Stimulated activated effector memory CD8-positive, alpha-beta T cell treated with anti-CD3 and anti-CD28 coated beads, Interleukin-12 subunit alpha, Interleukin-12 subunit beta, amount 100 ng/mL, for 72 hours (primary cell): ENCODE results near the gene HEYL.

Experiments
- ATAC-seq: fragments of 150-1000 bp; cut with Tn5 transposase; 2 replicates; pipeline ENCODE4 v1.10.0; 2021
- DNase-seq, 2 donors: peaks; one replicate each; pipeline ENCODE4 v3.0.0; 2021 to 2022; ENCODE audit warnings: low spot score in 2 of 2
- H3K27ac Mint-ChIP-seq: one replicate; pipeline ENCODE4 v1.8.0; 2022; ENCODE audit warnings: mild to moderate bottlenecking, mixed read lengths
- H3K36me3 Mint-ChIP-seq: one replicate; pipeline ENCODE4 v1.8.0; 2022; ENCODE audit warnings: mild to moderate bottlenecking, mixed read lengths
- H3K4me1 Mint-ChIP-seq: one replicate; pipeline ENCODE4 v1.8.0; 2022; ENCODE audit warnings: mixed read lengths
- H3K4me3 Mint-ChIP-seq: one replicate; pipeline ENCODE4 v1.8.0; 2022; ENCODE audit warnings: mild to moderate bottlenecking, mixed read lengths
- H3K9me3 Mint-ChIP-seq: one replicate; pipeline ENCODE4 v1.8.0; 2022; ENCODE audit warnings: mixed read lengths

Gene HEYL

GRCh38 chr1:39633422-39633821 is 6.0 kb downstream of the HEYL start:
- H3K9me3 Mint-ChIP-seq = no peaks in the 10 kb centered on the region
- ATAC-seq = no peak
- H3K4me3 Mint-ChIP-seq = no peak overlapping the region
- no peaks in the 10 kb centered on the region for H3K36me3 Mint-ChIP-seq
- DNase-seq = no peak
- no peak overlapping the region for H3K27ac Mint-ChIP-seq
- H3K4me1 Mint-ChIP-seq = peaks cover 27% of the 10 kb centered on the region

GRCh38 chr1:39632682-39633417 is 6.6 kb downstream of the HEYL start:
- peaks cover 27% of the 10 kb centered on the region for H3K4me1 Mint-ChIP-seq
- H3K27ac Mint-ChIP-seq = no peak overlapping the region
- ATAC-seq (no peak), DNase-seq (no peak)
- H3K36me3 Mint-ChIP-seq = no peaks in the 10 kb centered on the region
- no peaks in the 10 kb centered on the region for H3K9me3 Mint-ChIP-seq
- H3K4me3 Mint-ChIP-seq = no peak overlapping the region

- Mint-ChIP-seq H3K27ac (no peak overlapping the region), H3K36me3 (no peaks in the 10 kb centered on the region)
These were observed 7.1 kb downstream of the HEYL start for GRCh38 chr1:39632323-39632681.

GRCh38 chr1:39631361-39632322 is 7.8 kb downstream of the HEYL start:
- Mint-ChIP-seq H3K4me1 (peaks cover 27% of the 10 kb centered on the region), H3K27ac (peak overlapping the region; percentile 34), H3K36me3 (no peaks in the 10 kb centered on the region), H3K4me3 (no peak overlapping the region), H3K9me3 (no peaks in the 10 kb centered on the region)
- DNase-seq (no peak), ATAC-seq (peak; percentile 59)

More at GRCh38 chr1:39632323-39632681, 7.1 kb downstream of the HEYL start:
- Mint-ChIP-seq H3K4me3 (no peak overlapping the region), H3K9me3 (no peaks in the 10 kb centered on the region), H3K4me1 (peaks cover 27% of the 10 kb centered on the region)
- no peak for DNase-seq
- no peak for ATAC-seq

- H3K4me3 Mint-ChIP-seq = no peak overlapping the region
- peak; percentile 48 for ATAC-seq
- no peak overlapping the region for H3K27ac Mint-ChIP-seq
These were observed 10.6 kb downstream of the HEYL start for GRCh38 chr1:39628807-39629350.

GRCh38 chr1:39626646-39627045 is 12.8 kb downstream of the HEYL start:
- no peak for DNase-seq
- Mint-ChIP-seq H3K4me3 (no peak overlapping the region), H3K36me3 (no peaks in the 10 kb centered on the region), H3K9me3 (no peaks in the 10 kb centered on the region), H3K4me1 (peaks cover 18% of the 10 kb centered on the region), H3K27ac (no peak overlapping the region)
- ATAC-seq = no peak

More at GRCh38 chr1:39628807-39629350, 10.6 kb downstream of the HEYL start:
- H3K36me3 Mint-ChIP-seq = no peaks in the 10 kb centered on the region
- no peak for DNase-seq
- H3K9me3 Mint-ChIP-seq = no peaks in the 10 kb centered on the region
- peaks cover 27% of the 10 kb centered on the region for H3K4me1 Mint-ChIP-seq

- ATAC-seq = no peak
- no peak for DNase-seq
- H3K27ac Mint-ChIP-seq = no peak overlapping the region
- H3K4me1 Mint-ChIP-seq = peaks cover 9% of the 10 kb centered on the region
- H3K9me3 Mint-ChIP-seq = no peaks in the 10 kb centered on the region
- H3K36me3 Mint-ChIP-seq = no peaks in the 10 kb centered on the region
- no peak overlapping the region for H3K4me3 Mint-ChIP-seq
These were observed 13.8 kb downstream of the HEYL start for GRCh38 chr1:39625462-39626273.

GRCh38 chr1:39625009-39625408 is 14.4 kb downstream of the HEYL start:
- Mint-ChIP-seq H3K36me3 (no peaks in the 10 kb centered on the region), H3K9me3 (no peaks in the 10 kb centered on the region), H3K4me1 (peaks cover 4% of the 10 kb centered on the region), H3K27ac (no peak overlapping the region), H3K4me3 (no peak overlapping the region)
- ATAC-seq (no peak), DNase-seq (no peak)

- Mint-ChIP-seq H3K9me3 (no peaks in the 10 kb centered on the region), H3K4me3 (no peak overlapping the region), H3K36me3 (no peaks in the 10 kb centered on the region), H3K4me1 (no peaks in the 10 kb centered on the region), H3K27ac (no peak overlapping the region)
- DNase-seq (no peak), ATAC-seq (no peak)
These were observed 16.4 kb downstream of the HEYL start for GRCh38 chr1:39623053-39623452.

GRCh38 chr1:39622427-39622826 is 17.0 kb downstream of the HEYL start:
- Mint-ChIP-seq H3K9me3 (no peaks in the 10 kb centered on the region), H3K4me3 (no peak overlapping the region), H3K27ac (no peak overlapping the region), H3K4me1 (no peaks in the 10 kb centered on the region), H3K36me3 (no peaks in the 10 kb centered on the region)
- ATAC-seq = no peak
- no peak for DNase-seq

GRCh38 chr1:39620659-39621165 is 18.7 kb downstream of the HEYL start:
- Mint-ChIP-seq H3K9me3 (no peaks in the 10 kb centered on the region), H3K27ac (no peak overlapping the region), H3K4me3 (no peak overlapping the region), H3K36me3 (no peaks in the 10 kb centered on the region), H3K4me1 (no peaks in the 10 kb centered on the region)
- ATAC-seq (no peak), DNase-seq (no peak)

GRCh38 chr1:39617488-39618049 is 21.9 kb downstream of the HEYL start:
- H3K4me1 Mint-ChIP-seq = no peaks in the 10 kb centered on the region
- no peaks in the 10 kb centered on the region for H3K9me3 Mint-ChIP-seq
- no peak overlapping the region for H3K4me3 Mint-ChIP-seq
- H3K36me3 Mint-ChIP-seq = no peaks in the 10 kb centered on the region
- ATAC-seq (no peak), DNase-seq (no peak)
- H3K27ac Mint-ChIP-seq = no peak overlapping the region

GRCh38 chr1:39615086-39615673 is 24.3 kb downstream of the HEYL start:
- Mint-ChIP-seq H3K27ac (no peak overlapping the region), H3K9me3 (no peaks in the 10 kb centered on the region)
- no peak for ATAC-seq

GRCh38 chr1:39614488-39614887 is 25.0 kb downstream of the HEYL start:
- Mint-ChIP-seq H3K27ac (no peak overlapping the region), H3K9me3 (no peaks in the 10 kb centered on the region), H3K4me3 (no peak overlapping the region), H3K36me3 (no peaks in the 10 kb centered on the region), H3K4me1 (peaks cover 4% of the 10 kb centered on the region)
- no peak for DNase-seq
- ATAC-seq = no peak

More at GRCh38 chr1:39615086-39615673, 24.3 kb downstream of the HEYL start:
- DNase-seq = no peak
- Mint-ChIP-seq H3K4me3 (no peak overlapping the region), H3K36me3 (no peaks in the 10 kb centered on the region), H3K4me1 (no peaks in the 10 kb centered on the region)
